Osteoblast (primary cell): Measurements from ENCODE around the gene DPH1. TPM values are rescaled to one million over a fixed set of nuclear protein-coding genes. Genes with fewer than 3 reads are reported as not detected.

Source experiments
- DNase-seq: peaks from one replicate; pipeline ENCODE4 v3.0.0; 2011; ENCODE audit warnings: low spot score, mixed read lengths; ENCODE audit not compliant: insufficient read length; ENCODE audit errors: missing footprints
- H2AFZ ChIP-seq: 2 replicates; pipeline ENCODE4 v1.6.0; 2011; ENCODE audit warnings: mild to moderate bottlenecking, low read length
- H3K27ac ChIP-seq: 2 replicates; pipeline ENCODE4 v1.5.1; 2011; ENCODE audit warnings: mild to moderate bottlenecking, low read depth, low read length, moderate library complexity
- H3K27me3 ChIP-seq: 2 replicates; pipeline ENCODE4 v1.6.0; 2012; ENCODE audit warnings: mild to moderate bottlenecking, control low read depth, inconsistent platforms, low read length, moderate library complexity; ENCODE audit not compliant: insufficient read depth
- H3K36me3 ChIP-seq: 2 replicates; pipeline ENCODE4 v1.5.1; 2011; ENCODE audit warnings: mild to moderate bottlenecking, low read length, control low read depth, moderate library complexity; ENCODE audit not compliant: insufficient read depth
- H3K4me1 ChIP-seq: 2 replicates; pipeline ENCODE4 v1.5.1; 2011; ENCODE audit warnings: mild to moderate bottlenecking, low read length, control low read depth, moderate library complexity; ENCODE audit not compliant: insufficient read depth
- H3K4me2 ChIP-seq: 2 replicates; pipeline ENCODE4 v1.6.0; 2011; ENCODE audit warnings: mild to moderate bottlenecking, low read length; ENCODE audit not compliant: insufficient read depth
- H3K4me3 ChIP-seq: fragments of 200-600 bp; sonication (generic); 3 replicates; pipeline ENCODE4 v1.5.1; 2012; ENCODE audit warnings: mild to moderate bottlenecking, low read length, inconsistent platforms; ENCODE audit not compliant: insufficient read depth
- H3K79me2 ChIP-seq: 2 replicates; pipeline ENCODE4 v1.6.0; 2012; ENCODE audit warnings: mild to moderate bottlenecking, low read length, control low read depth, inconsistent platforms; ENCODE audit not compliant: insufficient read depth
- H3K9me3 ChIP-seq: 2 replicates; pipeline ENCODE4 v1.5.1; 2011; ENCODE audit warnings: low read depth, low read length, control low read depth
- H4K20me1 ChIP-seq: 2 replicates; pipeline ENCODE4 v1.6.0; 2012; ENCODE audit warnings: mild to moderate bottlenecking, low read length, control low read depth; ENCODE audit not compliant: insufficient read depth
- CTCF ChIP-seq: IDR thresholded peaks from 2 replicates; pipeline ENCODE4 v1.5.1; 2011; ENCODE audit warnings: mild to moderate bottlenecking, low read depth, low read length, moderate library complexity; ENCODE audit errors: extremely low read depth
- total RNA-seq: library from RNA; depleted of rRNA; stranded (reverse); fragments of >200 nt; gene quantifications from 2 replicates; pipeline ENCODE4 v1.2.3, GENCODE V29; 2012

Gene DPH1
- total RNA-seq, 1 donor: 63.7 TPM

GRCh38 chr17:1997289-1997926 is 32.5 kb upstream of the DPH1 start:
- no peaks in the 10 kb centered on the region for H4K20me1 ChIP-seq
- no peak overlapping the region for H2AFZ ChIP-seq
- H3K9me3 ChIP-seq: no peaks in the 10 kb centered on the region
- no peak for TF ChIP-seq CTCF
- H3K79me2 ChIP-seq: no peaks in the 10 kb centered on the region
- peak overlapping the region; percentile 69 for H3K4me2 ChIP-seq
- no peak overlapping the region for H3K4me3 ChIP-seq
- peaks cover 5% of the 10 kb centered on the region for H3K4me1 ChIP-seq
- H3K36me3 ChIP-seq: no peaks in the 10 kb centered on the region
- H3K27ac ChIP-seq: no peak overlapping the region
- peaks cover 8% of the 10 kb centered on the region for H3K27me3 ChIP-seq
- peak; percentile 31 for DNase-seq

GRCh38 chr17:1997927-1998742 is 31.8 kb upstream of the DPH1 start:
- no peaks in the 10 kb centered on the region for H4K20me1 ChIP-seq
- no peak for TF ChIP-seq CTCF
- H3K4me3 ChIP-seq: peak overlapping the region; percentile 64
- peak; percentile 87 for DNase-seq
- H3K36me3 ChIP-seq: no peaks in the 10 kb centered on the region
- peak overlapping the region; percentile 22 for H2AFZ ChIP-seq
- peaks cover 8% of the 10 kb centered on the region for H3K27me3 ChIP-seq
- H3K79me2 ChIP-seq: no peaks in the 10 kb centered on the region
- no peaks in the 10 kb centered on the region for H3K9me3 ChIP-seq
- peaks cover 5% of the 10 kb centered on the region for H3K4me1 ChIP-seq
- H3K27ac ChIP-seq: no peak overlapping the region
- peak overlapping the region; percentile 69 for H3K4me2 ChIP-seq

- no peak overlapping the region for H3K4me3 ChIP-seq
- no peaks in the 10 kb centered on the region for H3K36me3 ChIP-seq
- H3K79me2 ChIP-seq: no peaks in the 10 kb centered on the region
- no peaks in the 10 kb centered on the region for H3K9me3 ChIP-seq
- H4K20me1 ChIP-seq: no peaks in the 10 kb centered on the region
- DNase-seq: peak; percentile 89
- peak overlapping the region; percentile 81 for H2AFZ ChIP-seq
- no peak overlapping the region for H3K27ac ChIP-seq
- H3K27me3 ChIP-seq: peaks cover 8% of the 10 kb centered on the region
- H3K4me1 ChIP-seq: peaks cover 5% of the 10 kb centered on the region
- no peak for TF ChIP-seq CTCF
- H3K4me2 ChIP-seq: no peak overlapping the region
Observed at GRCh38 chr17:1999557-2000251, 30.2 kb upstream of the DPH1 start.
